A673 (cell line): ENCODE results near the gene FBXO11. TPM values are rescaled to one million over a fixed set of nuclear protein-coding genes. Genes with fewer than 3 reads are reported as not detected.

Experiments used
- BruUV-seq: library from RNA; stranded (reverse); fragments of 400-500 nt; replicated peaks from 2 replicates; lab custom pipeline; 2021; lab: Mats Ljungman, UMichigan
- CTCF ChIA-PET: fragments of 300-600 bp; sonication (Branson Sonifier 250); formaldehyde crosslinking; loops from one replicate; lab custom pipeline; 2022; ENCODE audit warnings: antibody characterized with exemption; lab: Charles Lee
- POLR2A ChIA-PET: fragments of 300-600 bp; sonication (Branson Sonifier 250); formaldehyde crosslinking; loops from one replicate; lab custom pipeline; 2022; ENCODE audit warnings: antibody characterized with exemption; ENCODE audit not compliant: low non-redundant PET; lab: Charles Lee
- DNase-seq: peaks from one replicate; pipeline ENCODE4 v3.0.0-alpha.2; 2015; ENCODE audit warnings: low spot score
- H3K27ac ChIP-seq: fragments of 200-600 bp; sonication (generic); 2 replicates; pipeline ENCODE4 v1.5.1; 2016; ENCODE audit warnings: mixed run types, low read depth, mild to moderate bottlenecking, mixed read lengths, antibody characterized with exemption, low read length; ENCODE audit not compliant: poor library complexity, severe bottlenecking
- H3K27me3 ChIP-seq: fragments of 200-600 bp; sonication (generic); replicated peaks from 2 replicates; pipeline ENCODE4 v1.6.1; 2017; ENCODE audit warnings: mixed run types, low read depth, mild to moderate bottlenecking, mixed read lengths, antibody characterized with exemption, low read length; ENCODE audit not compliant: insufficient read depth, poor library complexity
- H3K36me3 ChIP-seq: fragments of 200-600 bp; sonication (generic); 2 replicates; pipeline ENCODE4 v1.6.1; 2016; ENCODE audit warnings: mixed run types, mild to moderate bottlenecking, mixed read lengths, antibody characterized with exemption, low read length; ENCODE audit not compliant: insufficient read depth, poor library complexity, severe bottlenecking
- H3K4me1 ChIP-seq: fragments of 200-600 bp; sonication (generic); 2 replicates; pipeline ENCODE4 v1.6.1; 2017; ENCODE audit warnings: mixed run types, mild to moderate bottlenecking, mixed read lengths, antibody characterized with exemption, low read length; ENCODE audit not compliant: insufficient read depth, poor library complexity, severe bottlenecking
- H3K4me3 ChIP-seq: fragments of 200-600 bp; sonication (generic); 2 replicates; pipeline ENCODE4 v1.5.1; 2016; ENCODE audit warnings: low read depth, mixed run types, mild to moderate bottlenecking, mixed read lengths, low read length; ENCODE audit not compliant: poor library complexity, severe bottlenecking
- H3K9me3 ChIP-seq: fragments of 200-600 bp; sonication (generic); 2 replicates; pipeline ENCODE4 v1.6.1; 2016; ENCODE audit warnings: mixed run types, low read depth, mild to moderate bottlenecking, mixed read lengths, antibody characterized with exemption, low read length; ENCODE audit not compliant: poor library complexity, severe bottlenecking
- CTCF ChIP-seq: fragments of 300-800, 200-600 bp; sonication (generic); conservative IDR thresholded peaks from 2 replicates; pipeline ENCODE4 v1.5.1; 2017; ENCODE audit warnings: low read depth, mild to moderate bottlenecking, antibody characterized with exemption, low read length, moderate library complexity, mixed read lengths
- EZH2 ChIP-seq: fragments of 200-600 bp; sonication (generic); IDR thresholded peaks from 2 replicates; pipeline ENCODE4 v1.6.1; 2017; ENCODE audit warnings: borderline replicate concordance, low read depth, mild to moderate bottlenecking, mixed read lengths, antibody characterized with exemption, low read length; ENCODE audit not compliant: poor library complexity, severe bottlenecking
- intact Hi-C: fragments of 100-400 bp; cut with micrococcal nuclease; formaldehyde crosslinking; loops from one replicate; pipeline ENCODE4 v1.10.0; 2022; ENCODE audit not compliant: unreplicated experiment
- total RNA-seq: library from RNA; stranded (reverse); gene quantifications from 2 replicates; pipeline ENCODE4 v1.2.3, GENCODE V29; 2021

FBXO11 gene
- total RNA-seq, 1 experiment from 2014 or later, result 84.0 TPM

- CTCF ChIA-PET, result no interaction called here
- BruUV-seq, result no TSS peak
Measured at GRCh38 chr2:47799031-47799609, 107.2 kb downstream of the FBXO11 start.

DNA sequence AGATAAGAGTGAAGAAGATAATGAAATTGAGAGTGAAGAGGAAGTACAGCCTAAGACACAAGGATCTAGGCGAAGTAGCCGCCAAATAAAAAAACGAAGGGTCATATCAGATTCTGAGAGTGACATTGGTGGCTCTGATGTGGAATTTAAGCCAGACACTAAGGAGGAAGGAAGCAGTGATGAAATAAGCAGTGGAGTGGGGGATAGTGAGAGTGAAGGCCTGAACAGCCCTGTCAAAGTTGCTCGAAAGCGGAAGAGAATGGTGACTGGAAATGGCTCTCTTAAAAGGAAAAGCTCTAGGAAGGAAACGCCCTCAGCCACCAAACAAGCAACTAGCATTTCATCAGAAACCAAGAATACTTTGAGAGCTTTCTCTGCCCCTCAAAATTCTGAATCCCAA is 107.7 kb downstream of the FBXO11 start:
- Histone ChIP-seq H3K4me3 (no peak overlapping the region), H3K27ac (no peak overlapping the region), H3K27me3 (no peaks in the 10 kb centered on the region), H3K36me3 (peaks cover 95% of the 10 kb centered on the region), H3K9me3 (peaks cover 11% of the 10 kb centered on the region), H3K4me1 (no peaks in the 10 kb centered on the region)
- ChIA-PET POLR2A (no interaction called here), CTCF (no interaction called here)
- no peak for TF ChIP-seq CTCF
- TF ChIP-seq EZH2, result no peak
- TSS peak; percentile 32 for BruUV-seq
- intact Hi-C loops, result no loop called here
- DNase-seq, result no peak

More at GRCh38 chr2:47799031-47799609, 107.2 kb downstream of the FBXO11 start:
- peaks cover 11% of the 10 kb centered on the region for H3K9me3 ChIP-seq
- no peak overlapping the region for H3K27ac ChIP-seq
- H3K27me3 ChIP-seq, result no peaks in the 10 kb centered on the region
- POLR2A ChIA-PET, result no interaction called here
- no peaks in the 10 kb centered on the region for H3K4me1 ChIP-seq
- DNase-seq, result no peak
- no peak overlapping the region for H3K4me3 ChIP-seq
- no peak for TF ChIP-seq CTCF
- no peak for TF ChIP-seq EZH2
- H3K36me3 ChIP-seq, result peaks cover 100% of the 10 kb centered on the region
- intact Hi-C loops, result no loop called here

DNA sequence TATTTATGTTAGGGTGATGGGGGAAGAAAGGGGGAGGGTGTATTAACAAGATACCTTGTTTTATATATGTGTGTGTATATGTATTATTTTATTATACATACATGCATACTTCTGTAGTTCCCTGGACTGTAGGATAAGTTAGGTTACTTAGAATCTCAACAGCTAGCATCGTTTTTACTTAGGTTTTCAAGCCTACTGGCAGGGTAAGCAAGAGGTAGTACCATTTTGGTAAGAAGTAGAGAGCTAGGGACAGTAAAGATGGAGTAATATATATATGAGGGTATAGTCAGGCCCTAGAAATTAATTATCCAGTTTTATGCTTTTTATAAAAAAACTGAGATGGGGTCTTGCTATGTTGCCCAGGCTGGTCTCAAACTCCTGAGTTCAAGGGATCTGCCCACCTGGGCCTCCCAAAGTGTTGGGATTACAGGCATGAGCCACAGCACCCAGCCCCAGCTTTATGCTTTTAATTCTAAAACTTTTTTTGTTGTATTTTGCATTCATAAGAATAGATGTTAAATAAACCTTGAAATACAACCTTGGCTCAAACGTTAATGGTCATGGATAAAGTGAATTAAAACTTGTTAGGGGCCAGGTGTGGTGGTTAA is 110.1 kb downstream of the FBXO11 start:
- Histone ChIP-seq H3K36me3 (peaks cover 84% of the 10 kb centered on the region), H3K4me1 (no peaks in the 10 kb centered on the region), H3K4me3 (no peak overlapping the region), H3K27ac (no peak overlapping the region), H3K9me3 (no peaks in the 10 kb centered on the region), H3K27me3 (no peaks in the 10 kb centered on the region)
- BruUV-seq, result no TSS peak
- no peak for TF ChIP-seq CTCF
- ChIA-PET POLR2A (no interaction called here), CTCF (no interaction called here)
- no peak for DNase-seq
- intact Hi-C loops, result loop anchor here (2.0 kb wide), 1 partner anchor 15 kb away; no protein-coding TSS in a partner anchor
